IPS DF 4.7 (cell line): Measurements from ENCODE around the gene MPPED1.

ENCODE experiments used
- DNase-seq: peaks from one replicate; pipeline ENCODE4 v3.0.0-alpha.2; 2013; ENCODE audit warnings: low spot score; ENCODE audit errors: extremely low read depth

MPPED1 gene

GRCh38 chr22:43539572-43540528 is 128.0 kb downstream of the MPPED1 start:
- DNase-seq = no peak

GRCh38 chr22:43540529-43540923 is 128.7 kb downstream of the MPPED1 start:
- no peak for DNase-seq

- DNase-seq = no peak
Observed at GRCh38 chr22:43541022-43541421, 129.2 kb downstream of the MPPED1 start.

- no peak for DNase-seq
Observed at GRCh38 chr22:43541462-43542407, 129.9 kb downstream of the MPPED1 start.

GRCh38 chr22:43542681-43543521 is 131.1 kb downstream of the MPPED1 start:
- DNase-seq = no peak

GRCh38 chr22:43543522-43544288 is 131.9 kb downstream of the MPPED1 start:
- no peak for DNase-seq

- DNase-seq = no peak
Observed at GRCh38 chr22:43544289-43544673, 132.5 kb downstream of the MPPED1 start.

GRCh38 chr22:43546186-43546585 is 134.4 kb downstream of the MPPED1 start:
- DNase-seq = no peak

GRCh38 chr22:43550024-43550620 is 138.3 kb downstream of the MPPED1 start:
- DNase-seq = no peak

GRCh38 chr22:43550672-43551071 is 138.9 kb downstream of the MPPED1 start:
- no peak for DNase-seq

GRCh38 chr22:43553451-43554258 is 141.8 kb downstream of the MPPED1 start:
- DNase-seq = no peak

- DNase-seq = no peak
Observed at GRCh38 chr22:43554259-43554636, 142.4 kb downstream of the MPPED1 start.

GRCh38 chr22:43554694-43555365 is 143.0 kb downstream of the MPPED1 start:
- no peak for DNase-seq

GRCh38 chr22:43555561-43556515 is 144.0 kb downstream of the MPPED1 start:
- DNase-seq = no peak
